ENCODE results near the gene NPTX1.

DNA sequence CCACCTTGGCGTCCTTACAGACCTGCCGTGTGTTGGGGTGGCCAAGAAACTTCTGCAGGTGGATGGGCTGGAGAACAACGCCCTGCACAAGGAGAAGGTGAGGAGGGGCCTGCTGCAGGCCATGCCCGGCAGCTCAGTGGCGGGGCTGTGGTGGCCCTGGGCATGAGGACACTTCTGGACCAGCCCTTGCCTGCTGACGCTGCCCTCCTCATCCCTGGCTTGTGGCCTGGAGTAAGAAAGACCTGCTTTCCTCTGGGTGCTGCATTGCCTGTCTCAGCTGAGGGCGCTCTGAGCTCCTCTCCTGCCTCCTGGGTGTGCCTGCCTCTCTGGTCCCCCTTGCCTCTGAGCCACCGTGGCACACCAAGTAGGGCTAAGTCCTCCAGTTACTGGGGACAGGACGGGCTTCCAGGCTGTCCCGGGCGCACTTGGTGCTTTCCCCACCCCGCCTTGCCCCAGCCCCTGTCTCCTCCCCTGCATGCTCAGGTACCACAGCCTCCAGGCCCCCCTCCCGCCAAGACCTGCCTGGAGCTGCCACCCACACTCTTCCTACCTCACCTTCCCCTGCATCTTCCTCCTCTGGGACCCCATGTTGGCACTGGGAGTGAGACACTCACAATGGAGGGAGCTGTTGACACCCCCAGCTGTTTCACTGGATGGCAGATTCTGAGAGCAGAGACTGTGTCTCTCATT is 52.7 kb downstream of the NPTX1 start:
- TF ChIP-seq EZH2 (IDR thresholded peaks at IDR 0.05; ENCODE audit: borderline replicate concordance, low read depth, low read length, severe bottlenecking): no peak
- TF ChIP-seq, protein P1, sequence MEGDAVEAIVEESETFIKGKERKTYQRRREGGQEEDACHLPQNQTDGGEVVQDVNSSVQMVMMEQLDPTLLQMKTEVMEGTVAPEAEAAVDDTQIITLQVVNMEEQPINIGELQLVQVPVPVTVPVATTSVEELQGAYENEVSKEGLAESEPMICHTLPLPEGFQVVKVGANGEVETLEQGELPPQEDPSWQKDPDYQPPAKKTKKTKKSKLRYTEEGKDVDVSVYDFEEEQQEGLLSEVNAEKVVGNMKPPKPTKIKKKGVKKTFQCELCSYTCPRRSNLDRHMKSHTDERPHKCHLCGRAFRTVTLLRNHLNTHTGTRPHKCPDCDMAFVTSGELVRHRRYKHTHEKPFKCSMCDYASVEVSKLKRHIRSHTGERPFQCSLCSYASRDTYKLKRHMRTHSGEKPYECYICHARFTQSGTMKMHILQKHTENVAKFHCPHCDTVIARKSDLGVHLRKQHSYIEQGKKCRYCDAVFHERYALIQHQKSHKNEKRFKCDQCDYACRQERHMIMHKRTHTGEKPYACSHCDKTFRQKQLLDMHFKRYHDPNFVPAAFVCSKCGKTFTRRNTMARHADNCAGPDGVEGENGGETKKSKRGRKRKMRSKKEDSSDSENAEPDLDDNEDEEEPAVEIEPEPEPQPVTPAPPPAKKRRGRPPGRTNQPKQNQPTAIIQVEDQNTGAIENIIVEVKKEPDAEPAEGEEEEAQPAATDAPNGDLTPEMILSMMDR (IDR thresholded peaks at IDR 0.05; ENCODE audit: borderline replicate concordance, extremely low read depth, low read length, poor library complexity, severe bottlenecking): no peak
